Hematopoietic multipotent progenitor cell (in vitro differentiated cells): ENCODE results near the gene ZMPSTE24. TPM values are rescaled to one million over a fixed set of nuclear protein-coding genes. Genes with fewer than 3 reads are reported as not detected.

Experiments used
- DNase-seq, 3 donors: peaks; one replicate each; pipeline ENCODE4 v3.0.0-alpha.2; 2011 to 2015; ENCODE audit warnings: low read depth in 2 of 3, low spot score in 2 of 3
- total RNA-seq: library from RNA; depleted of rRNA; stranded (reverse); fragments of >200 nt; gene quantifications from one replicate; pipeline ENCODE4 v1.2.3, GENCODE V29; 2012

ZMPSTE24 gene
- total RNA-seq, 1 donor, result 8.1 TPM

DNA sequence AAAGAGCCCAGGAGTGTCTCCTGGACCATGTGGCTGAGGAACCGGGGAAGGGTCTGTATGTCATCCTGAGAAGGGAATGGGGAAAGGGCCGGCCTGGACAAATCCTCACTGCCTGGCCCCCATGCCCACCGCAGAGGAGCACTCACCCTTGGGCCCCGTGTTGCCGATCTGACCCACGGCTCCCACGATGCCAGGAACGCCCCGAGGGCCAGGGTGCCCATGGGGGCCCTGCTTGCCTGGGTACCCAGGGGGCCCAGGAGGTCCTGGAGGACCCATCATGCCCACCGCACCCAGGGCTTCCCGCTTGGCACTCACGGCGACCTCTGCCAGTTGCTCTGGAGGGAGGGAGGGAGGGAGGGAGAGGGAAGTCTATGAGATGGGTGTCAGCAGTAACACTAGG, 44.4 kb downstream of the ZMPSTE24 start:
- no peak for DNase-seq

DNA sequence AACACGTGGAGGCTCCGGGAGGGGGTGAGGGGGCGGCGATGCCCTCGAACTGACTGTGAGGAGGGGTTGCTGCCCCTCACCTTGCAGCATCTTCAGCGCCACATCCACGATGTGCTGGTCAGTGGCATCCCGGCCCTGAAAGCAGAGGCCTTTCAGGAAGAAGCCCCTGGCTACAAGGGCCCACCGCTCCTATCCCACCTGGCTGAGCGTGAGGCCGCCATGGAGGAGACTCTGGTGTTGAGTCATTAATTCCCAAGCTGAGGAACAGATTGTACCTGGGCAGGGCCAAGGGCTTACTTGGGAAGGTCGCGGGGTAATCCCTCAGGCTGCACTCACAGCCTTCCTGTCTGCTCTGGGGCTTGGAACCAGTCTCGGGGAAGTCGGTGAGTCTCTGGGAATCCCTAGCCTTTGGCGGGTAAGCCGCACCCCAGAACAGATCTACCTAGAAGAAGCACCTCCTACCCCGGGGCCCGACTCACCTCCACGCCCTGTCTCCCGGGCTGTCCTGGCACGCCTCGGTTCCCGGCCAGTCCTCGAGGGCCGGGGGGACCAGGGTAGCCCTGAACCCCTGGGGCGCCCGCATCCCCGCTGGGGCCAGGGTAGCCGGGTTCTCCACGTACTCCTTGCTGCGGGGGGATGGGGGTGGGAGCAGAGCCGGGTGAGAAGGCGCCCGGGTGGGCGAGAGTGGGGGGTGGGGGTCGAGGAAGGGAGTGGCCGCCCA, 45.2 kb downstream of the ZMPSTE24 start:
- DNase-seq, result no peak

DNA sequence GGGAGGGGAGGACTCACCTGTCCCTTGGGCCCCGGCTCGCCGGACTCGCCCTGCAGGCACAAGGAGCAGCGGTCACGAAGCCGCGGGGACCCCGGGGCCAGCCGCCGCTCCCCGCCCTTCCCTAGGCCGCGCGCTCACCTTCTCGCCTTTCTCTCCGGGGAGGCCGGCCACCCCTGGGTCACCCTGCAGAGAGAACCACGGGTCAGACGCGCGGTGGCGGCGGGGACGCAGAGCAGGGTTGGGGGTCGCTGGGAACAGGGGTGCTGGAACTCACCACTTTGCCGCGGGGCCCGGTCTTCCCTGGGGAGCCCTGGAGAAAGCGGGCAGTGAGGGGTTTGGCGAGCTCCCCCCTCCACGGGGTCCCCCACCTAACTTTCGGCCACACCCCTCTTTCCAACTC, 45.8 kb downstream of the ZMPSTE24 start:
- DNase-seq, result no peak

DNA sequence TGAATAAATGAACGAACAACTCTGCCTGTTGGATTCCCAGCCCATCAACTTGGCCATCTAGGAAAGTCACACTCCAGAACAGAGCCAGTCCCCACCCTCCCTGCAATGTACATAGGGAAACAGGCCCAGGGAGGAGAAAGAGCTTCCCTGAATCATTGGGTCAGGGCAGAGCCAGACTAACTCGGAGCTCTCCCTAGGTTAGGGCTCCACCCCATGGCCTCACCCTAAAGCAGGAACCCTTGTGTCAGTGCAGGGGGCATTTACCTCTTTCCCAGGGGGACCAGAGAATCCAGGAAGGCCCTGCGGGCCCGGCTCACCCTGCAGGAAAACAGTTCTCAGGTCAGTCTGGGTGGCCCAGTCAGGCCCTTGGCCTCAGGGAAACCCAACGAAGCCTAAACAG, 47.4 kb downstream of the ZMPSTE24 start:
- no peak for DNase-seq

DNA sequence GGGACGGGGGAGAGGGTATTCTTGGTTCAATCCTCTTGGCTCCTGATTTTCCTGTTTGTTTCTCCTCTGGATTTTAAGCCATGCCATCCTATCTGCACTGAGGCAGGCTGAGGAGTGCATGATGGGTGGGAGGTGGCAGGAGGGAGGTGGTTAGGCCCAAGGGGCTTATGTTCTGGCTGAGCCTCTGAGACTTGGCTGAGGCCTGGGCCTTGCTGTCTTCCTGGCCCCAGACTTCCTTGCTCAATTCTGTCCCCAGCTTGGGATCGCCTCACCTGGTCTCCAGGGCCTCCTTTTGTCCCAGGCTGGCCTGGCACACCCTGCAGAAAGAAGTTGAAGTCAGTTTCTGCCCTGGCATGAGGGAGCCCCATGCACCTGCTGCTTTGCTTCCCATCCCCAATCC, 47.8 kb downstream of the ZMPSTE24 start:
- no peak for DNase-seq

DNA sequence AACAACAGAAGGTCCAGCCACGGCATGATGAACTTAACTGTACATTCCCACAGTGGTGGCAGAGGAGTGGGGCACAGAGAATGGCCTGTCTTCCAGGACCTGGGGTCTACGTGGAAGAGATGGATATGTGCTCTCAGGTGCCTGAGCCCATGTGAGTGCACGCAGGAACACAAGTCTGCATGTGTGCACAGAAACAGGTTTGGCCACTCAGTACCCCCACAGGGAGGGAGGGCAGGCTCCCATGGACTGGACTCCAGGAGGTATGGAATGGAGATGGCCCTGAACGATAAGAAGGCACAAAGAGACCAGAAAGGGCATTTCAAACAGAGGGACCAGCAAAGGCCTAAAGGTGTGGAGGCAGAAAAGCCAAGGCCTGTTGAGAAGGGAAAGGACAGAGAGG, 48.3 kb downstream of the ZMPSTE24 start:
- DNase-seq, result no peak

DNA sequence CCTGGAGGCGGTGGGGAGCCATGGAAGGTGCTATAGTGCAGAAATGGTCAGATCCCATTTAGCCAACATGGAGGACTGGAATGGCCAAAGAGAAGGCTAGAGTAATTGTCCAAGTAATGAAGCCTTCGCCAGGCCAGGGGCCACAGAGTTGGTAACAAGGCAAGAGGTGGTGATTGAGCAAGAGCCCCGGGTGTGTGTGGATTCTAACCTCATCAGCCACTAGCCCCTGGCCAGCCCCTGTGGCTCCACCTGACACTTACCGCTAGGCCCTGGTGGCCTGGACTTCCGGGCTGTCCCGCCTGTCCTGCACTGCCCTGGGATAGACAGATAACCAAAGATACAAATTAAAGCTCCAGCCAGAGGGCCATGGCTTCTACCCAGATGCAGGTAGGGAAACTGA, 49.1 kb downstream of the ZMPSTE24 start:
- DNase-seq, result no peak

DNA sequence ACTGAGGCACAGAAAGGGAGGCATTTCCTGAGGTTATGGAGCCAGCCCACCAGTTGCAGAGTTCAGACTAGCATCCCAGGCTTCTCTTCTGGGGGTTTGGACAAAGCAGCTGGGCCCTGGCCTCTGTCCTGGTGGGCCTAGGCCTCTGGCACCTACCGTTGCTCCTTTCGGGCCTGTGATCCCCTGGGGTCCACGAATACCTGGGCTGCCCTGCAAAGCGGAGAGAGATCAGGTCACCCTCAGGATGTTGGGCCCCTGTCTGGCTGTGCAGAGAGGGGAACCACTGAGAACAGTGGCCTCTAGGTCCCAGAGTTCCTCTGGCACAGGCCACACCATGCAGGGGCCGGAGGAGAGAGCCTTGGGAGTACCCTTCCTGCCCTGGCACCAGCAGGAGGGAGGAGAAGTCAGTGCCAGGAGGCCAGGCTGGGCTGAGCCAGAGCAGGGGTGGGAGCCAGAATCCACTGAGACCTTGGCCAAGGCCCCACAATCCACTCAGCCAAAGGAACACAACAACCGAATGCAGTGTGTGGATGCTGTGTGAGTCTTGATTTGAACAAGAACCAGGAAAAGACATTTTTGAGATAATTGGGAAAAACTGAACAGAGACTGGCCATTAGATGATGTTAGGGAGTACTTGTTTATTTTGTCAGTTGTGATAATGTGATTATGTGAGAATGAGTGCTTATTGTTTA, 50.1 kb downstream of the ZMPSTE24 start:
- no peak for DNase-seq

DNA sequence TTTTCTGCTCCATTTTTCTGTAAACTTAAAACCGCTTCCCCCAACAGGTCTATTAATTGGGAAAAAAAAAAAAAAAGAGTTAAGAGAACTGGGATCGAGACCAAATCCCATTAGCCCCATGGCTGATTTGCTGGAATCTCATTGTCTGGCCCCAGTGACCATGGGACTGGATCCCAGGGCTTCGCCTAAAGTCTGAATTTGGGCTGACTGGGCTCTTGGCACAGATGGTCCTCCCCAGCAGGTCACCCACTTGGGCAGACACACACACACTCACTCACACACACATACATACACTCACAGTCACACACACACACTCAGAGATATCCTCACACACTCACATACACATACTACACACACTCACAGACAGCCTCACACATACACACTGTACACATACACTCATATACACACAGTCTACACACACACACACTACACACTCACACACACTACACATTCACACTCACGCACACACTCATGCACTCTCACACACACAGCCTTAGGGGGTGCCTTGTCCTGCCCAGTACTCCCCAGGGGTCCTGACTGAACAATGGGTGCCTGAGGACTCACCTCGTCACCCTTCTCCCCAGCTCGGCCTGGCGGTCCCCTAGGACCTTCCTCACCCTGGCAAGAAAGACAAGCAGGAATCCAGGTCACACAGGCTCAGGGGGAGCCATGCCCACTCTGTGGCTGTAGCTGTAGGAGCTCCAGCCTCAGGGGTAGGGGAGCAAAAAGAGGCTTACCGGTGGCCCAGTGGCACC, 51.5 kb downstream of the ZMPSTE24 start:
- DNase-seq, result no peak

DNA sequence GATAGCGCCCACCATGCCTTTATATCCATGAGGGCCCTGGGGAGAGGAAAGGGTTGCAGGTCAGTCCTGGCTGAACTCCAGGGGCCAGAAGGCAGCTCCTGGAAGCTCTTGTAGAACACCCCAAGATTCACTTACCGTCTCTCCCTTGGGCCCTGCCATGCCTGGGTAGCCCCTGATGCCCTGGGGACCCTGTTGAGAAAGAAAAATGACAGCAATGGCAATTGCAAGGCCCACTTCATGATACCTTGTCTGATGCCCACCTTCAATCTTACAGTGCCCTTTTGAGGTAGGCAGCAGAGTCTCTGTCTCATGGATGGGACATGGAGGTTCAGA, 52.1 kb downstream of the ZMPSTE24 start:
- DNase-seq, result no peak

DNA sequence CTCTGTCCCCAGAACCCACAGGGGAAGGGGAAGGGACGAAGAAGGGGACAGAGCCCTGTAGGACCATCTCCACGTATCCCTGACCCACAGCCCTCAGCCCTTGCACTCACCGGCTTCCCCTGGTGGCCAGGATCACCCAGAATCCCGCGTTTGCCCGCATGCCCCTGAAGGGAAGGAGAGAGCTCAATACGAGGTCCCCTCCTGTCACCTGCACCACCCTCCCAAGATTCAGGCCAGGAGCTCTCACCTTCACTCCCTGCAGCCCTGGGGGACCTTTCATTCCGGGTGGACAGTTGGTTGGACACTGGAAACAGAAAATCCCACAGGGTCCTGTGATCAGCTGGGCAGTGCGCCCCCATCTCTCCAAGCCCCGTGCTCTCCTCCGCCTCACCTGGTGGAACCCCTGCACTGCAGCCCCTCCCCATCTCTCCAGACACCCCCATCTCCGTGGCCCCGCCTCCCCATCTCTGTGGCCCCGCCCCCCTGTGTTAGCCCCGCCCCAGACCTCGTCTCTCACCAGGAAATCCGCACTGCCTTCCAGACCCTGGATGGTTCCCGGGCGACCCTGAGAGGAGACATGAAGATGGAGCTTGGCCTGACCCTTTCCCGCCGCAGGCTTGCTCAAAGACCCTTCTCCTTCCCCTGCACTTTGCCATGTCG, 53.1 kb downstream of the ZMPSTE24 start:
- DNase-seq, result no peak

DNA sequence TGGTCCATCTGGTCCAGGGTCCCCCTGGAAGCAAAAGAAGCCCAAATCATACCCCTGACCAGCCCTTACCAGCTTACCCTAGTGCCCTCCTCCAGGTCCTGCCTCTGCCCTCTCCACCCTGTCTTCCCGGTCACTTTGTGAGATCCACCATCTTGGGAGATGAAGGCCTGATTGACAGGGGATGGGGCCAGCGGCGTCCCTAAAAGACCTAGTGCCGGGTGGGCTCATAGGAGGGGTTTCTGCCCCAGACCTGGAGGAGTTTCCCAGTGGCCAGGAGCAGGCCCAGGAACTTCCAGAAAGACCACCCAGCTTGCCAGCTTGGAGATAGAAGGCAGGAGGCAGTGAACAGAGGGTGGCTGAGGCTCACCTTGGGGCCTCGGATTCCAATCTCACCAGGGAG, 53.7 kb downstream of the ZMPSTE24 start:
- no peak for DNase-seq

DNA sequence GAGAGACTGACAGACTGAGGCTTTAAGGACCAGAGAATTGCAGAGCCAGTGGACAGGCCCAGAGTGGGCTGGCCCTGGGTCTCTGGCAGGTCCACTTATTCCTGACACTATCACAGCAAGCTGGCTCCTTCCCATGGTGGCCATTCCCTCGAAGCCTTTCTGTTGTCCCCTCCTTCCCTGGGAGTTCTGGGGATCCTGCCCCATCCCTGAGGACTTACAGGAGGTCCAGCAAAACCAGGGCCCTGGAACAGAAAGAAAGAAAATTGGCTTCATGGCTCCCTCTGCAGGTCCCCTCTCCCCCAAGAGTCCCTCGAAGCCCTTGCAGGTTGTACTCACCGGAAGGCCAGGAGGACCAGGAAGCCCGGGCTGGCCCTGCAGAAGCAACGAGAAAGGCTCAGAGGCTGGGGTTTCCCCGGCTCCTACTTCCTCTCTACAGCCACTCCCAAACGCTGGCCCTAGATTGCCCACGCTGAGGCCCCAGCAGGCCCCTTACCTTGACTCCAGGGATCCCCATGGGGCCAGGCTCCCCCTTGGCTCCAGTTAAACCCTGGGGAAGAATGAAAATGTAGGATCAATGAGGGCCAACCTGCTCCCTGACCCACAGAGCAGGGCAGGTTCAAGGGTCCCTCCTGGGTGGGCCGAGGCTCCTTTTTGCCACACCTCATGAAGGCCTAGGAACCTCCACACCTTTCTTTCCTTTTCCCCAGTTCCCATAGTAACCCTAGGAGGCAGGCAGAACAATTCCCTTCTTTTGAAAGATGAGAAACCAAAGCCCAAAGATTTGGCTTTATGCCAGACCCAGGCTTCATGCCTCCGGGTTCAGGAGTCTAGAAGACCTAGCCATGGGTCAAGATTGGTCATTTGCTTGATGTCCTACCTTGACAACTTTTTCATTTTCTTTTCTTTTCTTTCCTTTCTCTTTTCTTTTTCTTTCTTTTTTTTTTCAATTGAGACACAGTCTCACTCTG, 54.5 kb downstream of the ZMPSTE24 start:
- DNase-seq, result peak in 2 of 3 donors; percentile 67 to 71

DNA sequence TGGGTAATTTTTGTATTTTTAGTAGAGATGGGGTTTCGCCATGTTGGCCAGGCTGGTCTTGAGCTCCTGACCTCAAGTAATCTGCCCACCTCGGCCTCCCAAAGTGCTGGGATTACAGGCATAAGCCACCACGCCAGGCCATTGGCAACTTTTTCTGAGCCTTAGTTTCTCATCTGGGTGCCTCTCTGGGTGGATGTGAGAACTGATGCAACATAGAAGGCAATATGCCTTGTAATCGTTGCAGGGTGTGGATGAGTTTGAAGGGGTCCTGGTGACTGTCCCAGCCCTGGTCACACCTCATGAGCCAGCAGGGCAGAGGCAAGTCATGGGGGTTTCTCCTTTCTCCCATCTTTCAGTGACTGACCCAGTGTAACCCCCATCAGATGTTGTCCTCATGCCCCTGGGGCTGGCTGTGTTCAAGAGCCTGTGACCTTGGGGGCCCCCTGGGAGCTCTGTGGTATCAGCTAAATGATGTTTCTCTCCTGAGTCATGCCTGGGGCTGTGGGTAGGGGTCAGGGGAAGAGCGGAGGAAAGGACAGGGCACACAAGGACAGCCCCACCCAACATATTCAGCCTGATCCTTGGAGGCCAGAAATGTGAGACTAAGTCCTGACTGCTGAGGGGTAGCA, 55.4 kb downstream of the ZMPSTE24 start:
- no peak for DNase-seq

DNA sequence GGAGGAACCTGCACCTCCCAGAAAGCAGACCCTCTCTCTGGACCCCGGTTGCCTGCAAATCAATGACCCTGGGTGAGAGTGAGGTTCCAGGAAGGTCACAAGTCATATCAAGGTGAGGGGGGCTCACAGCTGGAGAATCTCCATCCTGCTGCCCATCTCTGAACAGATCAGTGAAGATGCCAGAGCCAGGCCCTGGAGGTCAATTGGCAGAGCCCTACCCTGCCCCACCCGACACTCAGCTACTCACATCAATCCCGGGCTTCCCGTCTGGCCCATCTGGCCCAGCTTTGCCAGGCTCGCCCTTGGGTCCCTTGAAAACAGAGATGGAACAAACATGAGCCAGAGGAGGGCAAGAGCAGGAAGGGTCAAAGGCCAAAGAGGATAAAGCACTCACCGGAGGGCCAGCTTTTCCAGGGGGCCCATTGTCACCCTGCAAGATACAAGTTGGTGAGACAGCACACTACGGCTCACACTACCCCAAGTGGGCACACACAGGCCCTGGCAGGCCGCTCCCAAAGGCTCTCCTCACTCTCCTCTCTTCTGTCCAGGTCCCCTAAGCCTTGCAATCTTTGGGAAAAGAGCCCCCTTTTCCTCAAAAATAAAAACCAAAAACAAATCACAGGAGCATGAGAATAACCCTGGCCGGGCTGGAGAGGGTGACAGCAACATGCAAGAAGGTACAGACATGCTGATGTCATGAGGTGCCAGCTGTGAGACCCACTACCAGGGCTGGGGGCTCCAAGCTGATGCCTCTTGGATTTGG, 56.1 kb downstream of the ZMPSTE24 start:
- DNase-seq, result no peak

DNA sequence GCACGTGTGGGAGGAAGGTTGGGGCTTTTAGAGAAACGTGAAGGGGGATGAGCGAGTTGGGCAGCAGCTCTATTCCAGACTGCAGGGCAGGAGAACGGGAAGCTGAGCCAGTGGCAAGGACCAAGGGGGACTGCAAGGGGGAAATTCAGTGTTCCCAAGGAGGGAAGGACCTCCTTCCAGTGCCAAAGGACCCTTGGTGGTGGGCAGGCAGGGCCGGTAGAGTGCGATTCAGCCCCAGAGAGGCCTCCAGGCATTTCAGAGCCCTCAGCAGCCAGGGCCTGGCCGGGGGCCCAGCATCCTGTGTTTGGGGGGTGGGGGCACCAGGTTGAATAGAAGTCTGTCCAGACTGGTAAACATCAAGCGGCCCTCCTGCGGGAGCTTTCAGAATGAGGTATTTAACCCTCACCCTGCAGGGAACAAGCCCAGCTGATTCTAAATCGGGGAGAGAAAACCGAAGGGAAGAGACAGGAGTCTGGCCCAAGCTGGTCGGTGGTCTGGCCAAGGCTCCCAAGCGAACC, 56.7 kb downstream of the ZMPSTE24 start:
- no peak for DNase-seq

DNA sequence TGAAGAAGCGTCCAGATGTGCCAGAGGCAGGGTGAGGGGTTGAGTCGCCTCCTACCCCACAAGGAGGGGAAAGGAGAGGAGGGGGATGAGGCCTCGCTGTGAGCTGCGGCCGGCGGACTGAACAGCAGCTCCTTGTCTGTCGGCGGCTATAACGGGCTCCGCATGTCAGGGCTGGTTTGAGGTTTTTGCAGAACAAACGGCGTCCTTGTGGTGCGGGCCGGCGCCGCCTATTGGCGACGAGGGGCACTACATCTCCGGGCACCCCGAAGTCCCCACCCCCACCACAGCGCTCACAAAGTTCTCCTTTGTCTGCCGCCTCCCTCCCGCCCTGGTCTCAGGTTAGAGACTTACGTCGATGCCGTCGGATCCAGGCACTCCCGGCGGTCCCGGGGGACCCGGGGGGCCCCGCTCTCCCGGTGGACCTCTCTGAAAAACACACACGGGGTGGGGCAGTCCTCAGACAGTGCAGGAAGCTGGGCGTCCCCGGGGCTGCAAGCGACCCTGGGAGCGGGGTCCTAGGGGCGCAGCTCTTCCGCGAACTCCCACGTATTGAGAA, 57.3 kb downstream of the ZMPSTE24 start:
- DNase-seq, result peak; percentile 82 to 93 (median 88)

DNA sequence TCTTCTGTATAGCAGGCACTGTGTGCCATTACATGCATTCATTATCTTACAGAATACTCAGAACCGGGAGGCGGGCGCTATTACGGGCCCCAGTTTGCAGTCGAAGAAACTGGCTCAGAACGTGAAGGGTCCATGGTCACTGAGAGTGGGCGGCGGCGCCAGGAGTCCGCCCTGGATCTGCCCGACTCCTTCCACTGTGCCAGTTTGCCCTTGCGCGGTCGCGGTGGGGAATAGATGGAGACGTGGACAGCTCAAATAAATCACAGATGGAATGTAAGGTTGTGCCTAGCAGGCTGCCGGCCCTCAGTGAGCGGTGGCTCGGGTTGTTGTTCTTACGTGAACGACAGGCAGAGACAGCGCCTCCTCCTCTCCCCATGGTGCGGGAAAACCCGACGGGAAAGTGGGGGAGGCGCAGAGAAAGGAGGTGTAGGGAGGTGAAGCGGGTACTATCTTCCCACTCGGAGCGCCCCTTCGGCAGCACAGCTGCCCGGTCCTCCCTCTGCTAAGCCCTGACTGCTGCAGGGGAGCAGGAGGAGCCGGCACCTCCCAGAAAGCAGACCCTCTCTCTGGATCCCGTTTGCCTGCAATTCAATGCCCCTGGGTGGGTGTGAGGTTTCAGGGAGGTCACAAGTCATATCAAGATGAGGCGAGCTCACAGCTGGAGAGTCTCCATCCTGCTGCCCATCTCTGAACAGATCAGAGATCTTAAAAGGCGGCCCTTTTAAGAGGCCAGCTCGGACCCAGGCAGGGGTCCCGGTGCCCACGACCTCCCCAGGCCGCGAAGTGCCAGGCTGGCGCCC, 58.0 kb downstream of the ZMPSTE24 start:
- peak in 2 of 3 donors; percentile 22 to 34 for DNase-seq
